T-helper 1 cell (primary cell): ENCODE results near the gene RBMY1B.
"Not testable (repeated sequence)": the region's sequence is repeated elsewhere in the genome, so short reads cannot be mapped to it uniquely, and the experiment has no call there.

ENCODE experiments used
- DNase-seq, 5 donors: peaks; one replicate each; pipeline ENCODE4 v3.0.0-alpha.2; 2012 to 2020
- total RNA-seq, 4 donors: gene quantifications; one replicate each; lab custom pipeline; 2026; lab: John Stamatoyannopoulos, UW

The RBMY1B gene
- total RNA-seq, result 0 reads per million in 4 donors

DNA sequence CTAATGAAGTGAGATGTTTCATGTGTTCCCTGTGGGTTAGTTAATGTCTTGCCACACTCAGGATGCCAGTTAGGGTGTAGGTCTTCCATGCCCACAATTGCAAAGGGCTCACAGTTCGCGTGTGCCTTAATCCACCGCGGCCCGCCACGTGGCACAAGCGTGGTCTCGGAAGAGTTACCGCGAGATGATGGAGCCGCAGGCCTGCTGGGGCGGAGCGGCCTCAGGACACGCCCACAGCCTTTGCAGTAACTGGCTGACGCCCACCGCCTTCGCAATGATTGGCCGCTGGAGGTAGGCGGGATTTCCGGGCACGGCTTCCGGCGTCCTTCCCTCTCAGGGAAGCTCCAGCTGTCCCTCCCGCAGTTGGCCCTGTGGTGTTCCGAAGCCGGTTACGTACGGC, at the start of gene RBMY1B:
TSS of gene RBMY1B (plus strand) at position 301 of the 400 bp plus-strand sequence. CDS start 2,013 bp downstream, outside the sequence.
- not testable (repeated sequence) for DNase-seq

DNA sequence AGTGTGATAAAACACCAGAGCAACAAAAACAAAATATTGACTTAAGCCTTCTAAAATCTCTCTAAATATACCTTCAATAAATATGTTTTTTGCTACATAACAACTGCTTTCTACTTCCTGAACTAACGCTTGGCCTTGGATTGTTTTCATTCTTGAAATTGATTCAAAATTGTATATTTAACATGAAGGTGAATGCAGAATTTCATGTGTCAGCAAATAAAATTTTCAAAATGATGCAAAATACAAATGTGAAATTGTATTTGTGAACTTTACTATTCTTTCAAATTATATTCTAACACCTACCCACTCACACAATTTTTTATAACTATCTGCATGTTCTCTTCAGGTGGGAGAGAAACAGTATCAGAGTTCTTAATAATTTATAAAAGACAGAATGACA, 48.2 kb upstream of the RBMY1B start:
- not testable (repeated sequence) for DNase-seq

DNA sequence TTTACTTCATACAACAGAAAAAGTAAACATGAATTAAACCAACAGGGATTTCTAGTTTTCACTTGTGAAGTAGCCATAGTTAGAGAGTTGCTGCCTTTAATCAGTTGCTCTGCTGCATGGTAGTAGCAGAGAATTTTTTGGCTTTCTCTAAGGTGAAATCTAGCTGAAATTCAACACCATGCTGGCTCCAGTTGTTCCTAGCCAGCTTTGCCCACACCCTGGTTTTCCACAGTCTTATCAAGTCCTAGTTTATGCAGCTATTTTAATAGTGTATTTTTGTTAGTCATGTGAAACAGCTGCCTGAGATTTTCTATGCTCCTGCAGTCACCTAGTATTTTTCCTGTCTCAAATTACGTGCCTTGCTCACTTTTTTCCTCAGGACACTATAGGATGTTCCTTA, 28.2 kb upstream of the RBMY1B start:
- DNase-seq, result no peak

DNA sequence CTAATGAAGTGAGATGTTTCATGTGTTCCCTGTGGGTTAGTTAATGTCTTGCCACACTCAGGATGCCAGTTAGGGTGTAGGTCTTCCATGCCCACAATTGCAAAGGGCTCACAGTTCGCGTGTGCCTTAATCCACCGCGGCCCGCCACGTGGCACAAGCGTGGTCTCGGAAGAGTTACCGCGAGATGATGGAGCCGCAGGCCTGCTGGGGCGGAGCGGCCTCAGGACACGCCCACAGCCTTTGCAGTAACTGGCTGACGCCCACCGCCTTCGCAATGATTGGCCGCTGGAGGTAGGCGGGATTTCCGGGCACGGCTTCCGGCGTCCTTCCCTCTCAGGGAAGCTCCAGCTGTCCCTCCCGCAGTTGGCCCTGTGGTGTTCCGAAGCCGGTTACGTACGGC, 23.4 kb downstream of the RBMY1B start, which contains the start of gene RBMY1A1:
TSS of gene RBMY1A1 (plus strand) at position 301 of the 400 bp plus-strand sequence. CDS start 2,013 bp downstream, outside the sequence.
- not testable (repeated sequence) for DNase-seq

DNA sequence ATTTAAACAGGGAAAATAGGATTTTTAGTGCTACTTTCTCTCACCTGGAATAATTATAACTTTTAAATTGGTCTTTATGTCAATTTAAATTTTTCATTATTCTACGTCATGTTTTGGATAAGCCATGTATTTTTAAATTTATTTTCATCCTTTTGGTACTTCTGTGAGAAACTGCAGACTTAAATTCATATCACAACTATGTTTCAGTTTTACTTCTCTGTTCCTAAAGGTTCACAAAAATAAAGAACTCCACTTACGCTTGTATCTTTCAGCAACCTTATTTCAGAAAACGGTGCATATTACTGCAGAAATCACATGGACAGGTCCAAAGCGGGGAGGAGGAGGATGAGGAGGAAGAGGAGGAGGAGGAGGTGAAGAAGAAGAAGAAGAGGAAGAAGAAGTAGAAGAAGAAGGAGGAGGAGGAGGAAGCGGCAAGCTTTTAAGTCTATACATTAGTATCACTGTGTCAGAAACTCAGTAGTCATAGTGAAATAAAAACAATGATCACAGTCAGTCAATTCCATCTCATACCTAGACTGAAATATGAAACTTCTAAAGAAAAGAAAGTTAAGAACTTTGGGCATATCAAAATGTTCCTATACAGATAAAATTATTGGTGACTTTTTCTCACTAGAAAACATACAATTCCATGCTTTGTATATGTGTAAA, 48.3 kb downstream of the RBMY1B start:
- DNase-seq, result not testable (repeated sequence)
